RWPE1 (cell line): ENCODE measurements around the gene ITGAE.

ENCODE experiments used
- CTCF ChIA-PET: fragments of 350-600 bp; sonication (Branson Sonifier 250); formaldehyde crosslinking; extraction: SDS; loops from one replicate; lab custom pipeline; 2021; lab: Yijun Ruan, JAX
- POLR2A ChIA-PET: fragments of 400-600 bp; formaldehyde crosslinking; extraction: SDS; loops from one replicate; lab custom pipeline; 2020; ENCODE audit warnings: antibody characterized with exemption; ENCODE audit not compliant: low non-redundant PET; lab: Yijun Ruan, JAX
- DNase-seq: peaks from one replicate; pipeline ENCODE4 v3.0.0; 2012; ENCODE audit warnings: low spot score
- H3K27ac ChIP-seq: fragments of 450-650 bp; 2 replicates; pipeline ENCODE4 v1.5.1; 2017
- TF ChIP-seq, protein P1 (sequence below): fragments of 450-650 bp; conservative IDR thresholded peaks from 2 replicates; pipeline ENCODE4 v1.5.1; 2017; ENCODE audit warnings: low read depth, mild to moderate bottlenecking

ITGAE gene

DNA sequence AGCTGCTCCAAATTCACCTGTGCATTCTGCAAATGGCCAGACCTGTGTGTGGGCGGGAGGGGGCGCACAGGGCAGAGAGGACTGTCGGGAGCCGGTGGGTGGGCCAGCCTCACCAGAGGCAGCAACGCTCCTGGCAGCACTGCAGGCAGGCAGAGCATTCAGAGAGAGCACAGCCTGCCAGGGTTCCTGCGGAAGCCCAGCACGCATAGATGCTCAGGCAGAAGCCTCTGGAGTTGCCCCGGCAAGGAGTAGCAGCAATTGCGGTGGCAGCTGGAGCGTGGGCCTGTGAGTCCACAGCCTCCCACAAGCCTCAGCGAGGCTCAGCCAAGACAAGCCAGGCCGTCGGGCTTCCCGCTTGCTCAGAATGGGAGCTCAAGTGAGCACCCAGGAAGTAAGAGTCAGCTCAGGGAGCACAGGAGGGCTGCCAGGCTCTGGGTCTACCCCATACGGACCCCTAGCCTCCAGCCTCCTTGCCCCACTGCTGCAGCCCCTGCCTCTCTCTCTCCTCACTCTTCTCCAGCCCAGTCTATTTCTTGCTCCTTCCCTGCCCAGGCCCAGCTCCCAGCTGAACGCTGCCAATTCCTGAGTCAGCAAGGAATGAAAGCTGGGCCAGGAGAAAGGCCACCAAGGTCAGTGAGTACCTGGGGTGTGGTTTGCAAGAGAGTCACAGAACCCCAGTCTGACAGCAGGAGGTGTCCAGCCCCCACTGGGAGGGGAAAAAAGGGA, 122.7 kb downstream of the ITGAE start:
- ChIA-PET POLR2A (interaction anchor here (0.6 kb wide), 1 partner anchor 846 kb away, joined by 3 read pairs; no protein-coding TSS in a partner anchor), CTCF (interaction anchor here (1.2 kb wide), 1 partner anchor 59 kb away, joined by 6 read pairs; no protein-coding TSS in a partner anchor)
- TF ChIP-seq, protein P1, sequence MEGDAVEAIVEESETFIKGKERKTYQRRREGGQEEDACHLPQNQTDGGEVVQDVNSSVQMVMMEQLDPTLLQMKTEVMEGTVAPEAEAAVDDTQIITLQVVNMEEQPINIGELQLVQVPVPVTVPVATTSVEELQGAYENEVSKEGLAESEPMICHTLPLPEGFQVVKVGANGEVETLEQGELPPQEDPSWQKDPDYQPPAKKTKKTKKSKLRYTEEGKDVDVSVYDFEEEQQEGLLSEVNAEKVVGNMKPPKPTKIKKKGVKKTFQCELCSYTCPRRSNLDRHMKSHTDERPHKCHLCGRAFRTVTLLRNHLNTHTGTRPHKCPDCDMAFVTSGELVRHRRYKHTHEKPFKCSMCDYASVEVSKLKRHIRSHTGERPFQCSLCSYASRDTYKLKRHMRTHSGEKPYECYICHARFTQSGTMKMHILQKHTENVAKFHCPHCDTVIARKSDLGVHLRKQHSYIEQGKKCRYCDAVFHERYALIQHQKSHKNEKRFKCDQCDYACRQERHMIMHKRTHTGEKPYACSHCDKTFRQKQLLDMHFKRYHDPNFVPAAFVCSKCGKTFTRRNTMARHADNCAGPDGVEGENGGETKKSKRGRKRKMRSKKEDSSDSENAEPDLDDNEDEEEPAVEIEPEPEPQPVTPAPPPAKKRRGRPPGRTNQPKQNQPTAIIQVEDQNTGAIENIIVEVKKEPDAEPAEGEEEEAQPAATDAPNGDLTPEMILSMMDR, result no peak
- peak overlapping the region; percentile 75 for H3K27ac ChIP-seq
- no peak for DNase-seq

- CTCF ChIA-PET, result no interaction called here
- POLR2A ChIA-PET, result no interaction called here
- no peak for DNase-seq
- TF ChIP-seq, protein P1, result no peak
- no peak overlapping the region for H3K27ac ChIP-seq
Observed at GRCh38 chr17:3675886-3676285, 125.1 kb downstream of the ITGAE start.

DNA sequence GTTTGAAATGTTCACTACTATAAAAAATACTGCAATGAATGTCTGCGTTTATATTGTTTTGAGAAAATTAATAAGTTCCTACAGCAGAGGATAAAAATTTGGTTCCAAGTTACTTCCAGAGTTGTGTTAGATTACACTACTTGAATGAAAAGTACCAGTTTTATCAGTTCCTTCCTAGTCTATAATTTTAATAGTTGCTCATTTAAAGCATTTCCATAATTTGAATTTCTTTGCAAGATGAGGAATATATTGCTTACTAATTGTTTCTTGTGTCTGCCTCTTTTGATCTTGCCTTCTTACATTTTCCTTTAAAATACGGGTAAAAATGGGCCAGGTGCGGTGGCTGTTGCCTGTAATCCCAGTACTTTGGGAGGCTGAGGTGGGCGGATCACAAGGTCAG, 128.4 kb downstream of the ITGAE start:
- H3K27ac ChIP-seq, result no peak overlapping the region
- TF ChIP-seq, protein P1, result no peak
- no peak for DNase-seq
- CTCF ChIA-PET, result interaction anchor here (0.5 kb wide), 1 partner anchor 10 kb away, joined by 5 read pairs; no protein-coding TSS in a partner anchor
- POLR2A ChIA-PET, result no interaction called here

- ChIA-PET POLR2A (no interaction called here), CTCF (no interaction called here)
- TF ChIP-seq, protein P1, result no peak
- H3K27ac ChIP-seq, result peak overlapping the region; percentile 98; the same call in 1 of the 2 replicates
- no peak for DNase-seq
Observed at GRCh38 chr17:3669548-3669947, 131.4 kb downstream of the ITGAE start.

- ChIA-PET CTCF (no interaction called here), POLR2A (interaction anchor here (0.6 kb wide), 1 partner anchor 14 kb away, joined by 6 read pairs; no protein-coding TSS in a partner anchor)
- H3K27ac ChIP-seq, result peak overlapping the region; percentile 98
- DNase-seq, result no peak
- TF ChIP-seq, protein P1, result no peak
Observed at GRCh38 chr17:3669085-3669347, 132.0 kb downstream of the ITGAE start.

- CTCF ChIA-PET, result interaction anchor here (0.7 kb wide), 1 partner anchor 72 kb away, joined by 3 read pairs; no protein-coding TSS in a partner anchor
- POLR2A ChIA-PET, result interaction anchor here (0.6 to 1.8 kb wide), 2 partner anchors 14 to 32 kb away, joined by 6 to 8 read pairs; partner anchors contain the start of genes CTNS and SHPK
- TF ChIP-seq, protein P1, result no peak
- DNase-seq, result peak; percentile 99
- H3K27ac ChIP-seq, result peak within 1 kb of the TSS; percentile 98
Observed at GRCh38 chr17:3668279-3669084, 132.5 kb downstream of the ITGAE start, which contains the start of the genes EMC6 and TAX1BP3. TSS of gene EMC6 (plus strand) at chr17:3668812. CDS start at chr17:3669147, 335 bp downstream. TSS of gene TAX1BP3 (minus strand) at chr17:3668578. CDS start at chr17:3668526, 52 bp downstream.
